Body of pancreas (tissue), 4 donors: ENCODE results near the gene PXMP4. TPM values are rescaled to one million over a fixed set of nuclear protein-coding genes. Genes with fewer than 3 reads are reported as not detected.

Source experiments
- ATAC-seq: fragments of 150-250 bp; one replicate; pipeline ENCODE4 v1.9.1; 2016
- DNase-seq, 4 donors: peaks; one replicate each; pipeline ENCODE4 v3.0.0-alpha.2; 2019
- H3K27ac ChIP-seq, 4 donors: fragments of 200-600 bp; sonication (generic); 1 replicate in 3 of 4; 2 replicates in 1 of 4; pipeline versions ENCODE4 v1.5.1 to v1.6.1; 2016 to 2019; ENCODE audit warnings: mild to moderate bottlenecking in 1 of 4, mixed read lengths in 1 of 4, moderate library complexity in 1 of 4
- H3K27me3 ChIP-seq, 2 donors: fragments of 200-600 bp; sonication (generic); one replicate each; pipeline ENCODE4 v1.6.0; 2016; ENCODE audit warnings: mild to moderate bottlenecking in 1 of 2
- H3K36me3 ChIP-seq, 2 donors: fragments of 200-600 bp; sonication (generic); replicated peaks in 1 of 2; 2 replicates each; pipeline ENCODE4 v1.5.1; 2016; ENCODE audit warnings: low read depth in 2 of 2; ENCODE audit not compliant: insufficient read depth in 1 of 2
- H3K4me1 ChIP-seq: fragments of 200-600 bp; sonication (generic); one replicate; pipeline ENCODE4 v1.6.0; 2016
- H3K4me3 ChIP-seq, 2 donors: fragments of 200-600 bp; sonication (generic); 1 replicate in 1 of 2; 2 replicates in 1 of 2; pipeline ENCODE4 v1.5.1; 2016 to 2019
- H3K9me3 ChIP-seq, 3 donors: fragments of 200-600 bp; sonication (generic); 1 replicate in 2 of 3; 2 replicates in 1 of 3; pipeline ENCODE4 v1.5.1; 2016
- POLR2A ChIP-seq, 3 donors: fragments of 450-650 bp; IDR thresholded peaks; one replicate each; pipeline ENCODE4 v1.6.1; 2016; ENCODE audit warnings: antibody characterized with exemption in 3 of 3, mild to moderate bottlenecking in 2 of 3
- WGBS, 2 donors: methylation state at CpG; one replicate each; pipeline ENCODE4 v1.1.5; 2017; 5-methylcytosine and 5-hydroxymethylcytosine counted together
- intact Hi-C: fragments of 100-400 bp; cut with DNase I; formaldehyde crosslinking; loops from one replicate; pipeline ENCODE4 v1.15.1; 2023
- total RNA-seq, 2 donors: library from RNA; depleted of rRNA; stranded (reverse); fragments of >200 nt; gene quantifications; one replicate each; pipeline ENCODE4 v1.1.0, GENCODE V29; 2016
- TF ChIP-seq, protein P1 (sequence below), 7 experiments: fragments of 450-650 bp in 4 of 7; fragments of 200-600 bp in 3 of 7; sonication (generic) in 3 of 7; IDR thresholded peaks; one replicate each; pipeline ENCODE4 v1.5.1; 2016 to 2019; ENCODE audit warnings: antibody characterized with exemption in 7 of 7

Gene PXMP4
- total RNA-seq, 2 donors from 2014 or later: 3.3 to 5.2 TPM

DNA sequence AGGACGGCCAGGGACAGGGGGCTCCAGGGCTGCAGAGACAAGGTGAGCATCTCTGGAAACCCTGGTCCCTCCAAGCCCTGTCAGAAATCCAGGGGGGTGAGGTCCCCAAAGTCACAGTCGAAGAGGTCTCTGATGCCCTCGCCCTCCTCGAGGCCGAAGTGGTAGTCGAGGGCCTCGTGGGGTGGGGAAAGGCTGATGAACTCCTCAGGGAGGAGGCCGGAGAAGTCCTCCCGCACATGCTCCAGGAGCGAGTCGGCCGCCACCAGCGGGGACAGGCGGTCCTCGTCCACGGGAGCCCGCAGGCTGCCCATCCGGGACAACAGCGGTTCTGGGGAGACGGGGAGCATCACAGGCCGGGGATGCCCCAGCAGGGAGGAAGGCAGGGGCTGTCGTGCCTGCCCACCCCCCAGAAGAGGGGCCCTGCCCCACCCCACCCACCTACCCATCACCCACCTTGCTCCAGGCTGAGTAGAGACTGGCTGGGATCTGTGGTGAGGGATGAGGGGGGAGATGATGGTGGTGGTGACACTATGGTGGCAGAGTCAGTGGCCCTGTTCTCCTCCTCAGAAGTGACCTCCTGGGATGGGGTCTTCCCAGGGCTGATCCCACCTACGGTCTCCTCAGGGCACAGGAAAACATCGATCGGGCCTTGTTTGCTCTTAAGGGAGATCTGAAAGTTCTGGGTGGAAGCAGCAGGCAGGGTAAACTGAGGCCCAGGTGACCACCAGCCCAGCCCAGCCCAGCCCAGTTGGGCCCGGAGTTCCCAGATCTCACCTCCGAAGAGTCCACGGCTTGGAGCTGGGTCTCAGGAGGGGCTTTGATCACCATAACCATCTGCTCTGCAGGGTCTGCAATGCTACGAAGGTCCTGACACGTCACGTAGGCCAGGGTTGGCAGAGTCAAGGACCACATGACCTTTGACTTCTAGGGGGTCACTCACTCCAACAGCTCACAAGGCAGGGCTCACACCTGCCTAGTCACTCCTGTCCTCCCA, 43.2 kb downstream of the PXMP4 start:
- H3K9me3 ChIP-seq: no peaks in the 10 kb centered on the region
- no peak for TF ChIP-seq POLR2A (IDR thresholded peaks at IDR 0.05)
- TF ChIP-seq, protein P1, sequence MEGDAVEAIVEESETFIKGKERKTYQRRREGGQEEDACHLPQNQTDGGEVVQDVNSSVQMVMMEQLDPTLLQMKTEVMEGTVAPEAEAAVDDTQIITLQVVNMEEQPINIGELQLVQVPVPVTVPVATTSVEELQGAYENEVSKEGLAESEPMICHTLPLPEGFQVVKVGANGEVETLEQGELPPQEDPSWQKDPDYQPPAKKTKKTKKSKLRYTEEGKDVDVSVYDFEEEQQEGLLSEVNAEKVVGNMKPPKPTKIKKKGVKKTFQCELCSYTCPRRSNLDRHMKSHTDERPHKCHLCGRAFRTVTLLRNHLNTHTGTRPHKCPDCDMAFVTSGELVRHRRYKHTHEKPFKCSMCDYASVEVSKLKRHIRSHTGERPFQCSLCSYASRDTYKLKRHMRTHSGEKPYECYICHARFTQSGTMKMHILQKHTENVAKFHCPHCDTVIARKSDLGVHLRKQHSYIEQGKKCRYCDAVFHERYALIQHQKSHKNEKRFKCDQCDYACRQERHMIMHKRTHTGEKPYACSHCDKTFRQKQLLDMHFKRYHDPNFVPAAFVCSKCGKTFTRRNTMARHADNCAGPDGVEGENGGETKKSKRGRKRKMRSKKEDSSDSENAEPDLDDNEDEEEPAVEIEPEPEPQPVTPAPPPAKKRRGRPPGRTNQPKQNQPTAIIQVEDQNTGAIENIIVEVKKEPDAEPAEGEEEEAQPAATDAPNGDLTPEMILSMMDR (IDR thresholded peaks at IDR 0.05): no peak
- ATAC-seq (no peak), DNase-seq (no peak)
- intact Hi-C loops: no loop called here
- no peak overlapping the region for H3K27ac ChIP-seq
- no peaks in the 10 kb centered on the region for H3K27me3 ChIP-seq
- H3K36me3 ChIP-seq: no peaks in the 10 kb centered on the region
- peaks cover 26% of the 10 kb centered on the region for H3K4me1 ChIP-seq
- WGBS, 2 donors: 94 to 95% methylated on average over 22 to 29 of the region's 31 CpGs
- no peak overlapping the region for H3K4me3 ChIP-seq

- ATAC-seq (no peak), DNase-seq (no peak)
- TF ChIP-seq POLR2A (IDR thresholded peaks at IDR 0.05): no peak
- TF ChIP-seq, protein P1 (IDR thresholded peaks at IDR 0.05): no peak
- H3K27me3 ChIP-seq: no peaks in the 10 kb centered on the region
- no peaks in the 10 kb centered on the region for H3K9me3 ChIP-seq
- WGBS, 2 donors: 88 to 90% methylated on average over 5 to 11 of the region's 11 CpGs
- H3K36me3 ChIP-seq: no peaks in the 10 kb centered on the region
- intact Hi-C loops: no loop called here
- H3K4me1 ChIP-seq: peaks cover 26% of the 10 kb centered on the region
- H3K4me3 ChIP-seq: no peak overlapping the region
- peak overlapping the region in 1 of 4 donors; percentile 75 for H3K27ac ChIP-seq
Measured at GRCh38 chr20:33676121-33676520, 44.0 kb downstream of the PXMP4 start.

- ATAC-seq: no peak
- Histone ChIP-seq H3K36me3 (no peaks in the 10 kb centered on the region), H3K27ac (peak overlapping the region in 3 of 4 donors; percentile 64 to 75 (median 68)), H3K27me3 (no peaks in the 10 kb centered on the region), H3K4me1 (peaks cover 30% of the 10 kb centered on the region), H3K4me3 (no peak overlapping the region), H3K9me3 (no peaks in the 10 kb centered on the region)
- no peak for TF ChIP-seq POLR2A (IDR thresholded peaks at IDR 0.05)
- TF ChIP-seq, protein P1 (IDR thresholded peaks at IDR 0.05): no peak
- WGBS, 2 donors: 62 to 65% methylated on average over 16 of the region's 16 CpGs
- intact Hi-C loops: no loop called here
- DNase-seq: no peak
Measured at GRCh38 chr20:33675136-33675959, 44.8 kb downstream of the PXMP4 start.

DNA sequence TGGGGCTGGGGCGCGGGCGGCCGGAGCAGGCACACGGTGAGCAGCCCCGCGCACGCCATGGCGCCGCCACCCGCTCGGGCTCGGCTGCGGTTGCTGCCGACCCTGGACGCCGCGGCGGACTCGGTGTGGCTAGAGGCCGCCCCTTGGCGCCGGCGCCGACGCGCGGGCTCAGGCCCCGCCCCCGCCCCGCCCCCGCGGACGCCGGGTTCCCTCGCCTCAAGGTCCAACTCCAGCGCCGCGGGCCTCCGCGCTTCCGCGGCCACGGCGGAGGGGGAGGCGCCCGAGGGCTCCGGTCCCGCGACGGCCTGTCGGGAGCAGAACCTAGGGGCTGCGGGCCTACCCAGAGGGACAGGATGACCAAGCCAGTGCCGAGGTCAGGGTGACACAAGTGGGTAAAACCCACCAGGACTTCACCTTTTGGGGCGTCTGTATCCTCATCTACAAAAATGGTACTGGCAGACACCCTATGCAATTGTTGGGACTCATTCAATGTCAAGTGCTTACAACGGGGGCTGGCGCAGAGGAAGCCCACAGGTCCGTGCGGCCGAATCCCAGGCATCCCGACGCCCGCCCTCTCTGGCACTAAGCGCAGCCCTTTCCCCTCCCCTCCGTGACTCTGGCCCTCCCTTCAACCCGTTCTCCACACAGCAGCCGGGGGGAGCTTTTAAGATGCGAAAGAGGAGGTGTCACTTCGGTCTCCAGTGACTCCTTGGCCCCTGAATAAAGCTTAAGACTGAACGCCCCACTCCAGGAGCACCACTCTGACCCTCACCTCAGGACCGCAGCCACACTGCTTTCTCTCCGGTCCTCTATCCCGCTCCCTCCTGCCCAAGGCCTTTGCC, 45.6 kb downstream of the PXMP4 start, which contains the start of gene NECAB3:
Gene NECAB3 (minus strand): TSS at position 135 of the 842 bp plus-strand sequence. CDS start 76 bp downstream, at position 59.
- 7 to 33% methylated on average over 13 to 65 of the region's 73 CpGs for WGBS, 2 donors
- Histone ChIP-seq H3K4me3 (peak within 1 kb of the TSS; percentile 34 to 35), H3K36me3 (no peaks in the 10 kb centered on the region), H3K27me3 (no peaks in the 10 kb centered on the region), H3K9me3 (no peaks in the 10 kb centered on the region), H3K4me1 (peaks cover 30% of the 10 kb centered on the region), H3K27ac (peak within 1 kb of the TSS; percentile 21 to 75 (median 66))
- intact Hi-C loops: loop anchor here (5.0 kb wide), 1 partner anchor 212 kb away; no protein-coding TSS in a partner anchor
- DNase-seq (peak; percentile 86 to 92 (median 87)), ATAC-seq (peak; percentile 94)
- TF ChIP-seq, protein P1 (IDR thresholded peaks at IDR 0.05): no peak
- TF ChIP-seq POLR2A (IDR thresholded peaks at IDR 0.05): peak; percentile 44 to 49 (median 48)
